ENCODE data around the gene ODC1. TPM values are rescaled to one million over a fixed set of nuclear protein-coding genes. Genes with fewer than 3 reads are reported as not detected.
"Not testable (repeated sequence)": the region's sequence is repeated elsewhere in the genome, so short reads cannot be mapped to it uniquely, and the experiment has no call there.

Gene ODC1
- total RNA-seq, 1 donor = 109 TPM

DNA sequence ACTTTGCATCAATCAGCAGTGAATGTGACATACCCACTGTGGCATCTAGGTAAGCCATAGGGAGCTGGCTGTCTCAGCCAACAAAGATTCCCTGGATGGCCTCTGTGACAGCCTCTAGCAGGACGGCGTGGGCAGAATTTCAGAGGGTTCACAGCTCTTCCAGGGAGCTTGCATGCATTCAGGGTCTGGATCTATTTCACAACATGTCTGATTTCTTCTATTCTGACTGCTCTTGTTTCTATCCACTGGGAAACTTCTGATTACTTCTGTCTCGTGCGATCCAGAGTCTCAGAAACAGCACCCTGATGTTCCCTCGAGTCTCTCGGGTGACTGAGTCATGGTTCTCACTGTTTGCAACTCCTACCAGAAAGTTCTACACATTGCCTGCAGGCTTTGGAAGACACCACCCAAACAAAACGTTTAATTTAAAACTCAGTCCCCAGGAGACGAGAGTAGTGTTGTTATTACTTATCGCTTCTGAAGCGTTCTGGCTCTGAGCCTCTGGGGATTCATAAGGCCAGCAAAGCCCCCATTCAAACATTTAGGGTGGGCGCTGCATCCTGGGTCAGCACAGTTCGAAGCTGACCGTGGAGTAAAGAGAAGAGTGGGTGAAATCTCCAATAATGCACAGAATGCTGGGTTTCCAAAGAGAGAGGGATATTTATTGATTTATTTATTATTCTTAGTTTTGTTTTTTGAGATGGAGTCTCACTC is 41.9 kb upstream of the ODC1 start:
- H3K79me2 ChIP-seq (ENCODE audit: insufficient read depth, low read length) = no peaks in the 10 kb centered on the region
- H3K27ac ChIP-seq (ENCODE audit: low read depth, low read length) = no peak overlapping the region
- no peaks in the 10 kb centered on the region for H4K20me1 ChIP-seq (ENCODE audit: insufficient read depth, low read length)
- peaks cover 18% of the 10 kb centered on the region for H3K4me1 ChIP-seq (ENCODE audit: insufficient read depth, low read length)
- TF ChIP-seq, protein P1, sequence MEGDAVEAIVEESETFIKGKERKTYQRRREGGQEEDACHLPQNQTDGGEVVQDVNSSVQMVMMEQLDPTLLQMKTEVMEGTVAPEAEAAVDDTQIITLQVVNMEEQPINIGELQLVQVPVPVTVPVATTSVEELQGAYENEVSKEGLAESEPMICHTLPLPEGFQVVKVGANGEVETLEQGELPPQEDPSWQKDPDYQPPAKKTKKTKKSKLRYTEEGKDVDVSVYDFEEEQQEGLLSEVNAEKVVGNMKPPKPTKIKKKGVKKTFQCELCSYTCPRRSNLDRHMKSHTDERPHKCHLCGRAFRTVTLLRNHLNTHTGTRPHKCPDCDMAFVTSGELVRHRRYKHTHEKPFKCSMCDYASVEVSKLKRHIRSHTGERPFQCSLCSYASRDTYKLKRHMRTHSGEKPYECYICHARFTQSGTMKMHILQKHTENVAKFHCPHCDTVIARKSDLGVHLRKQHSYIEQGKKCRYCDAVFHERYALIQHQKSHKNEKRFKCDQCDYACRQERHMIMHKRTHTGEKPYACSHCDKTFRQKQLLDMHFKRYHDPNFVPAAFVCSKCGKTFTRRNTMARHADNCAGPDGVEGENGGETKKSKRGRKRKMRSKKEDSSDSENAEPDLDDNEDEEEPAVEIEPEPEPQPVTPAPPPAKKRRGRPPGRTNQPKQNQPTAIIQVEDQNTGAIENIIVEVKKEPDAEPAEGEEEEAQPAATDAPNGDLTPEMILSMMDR (IDR thresholded peaks at IDR 0.05; ENCODE audit: extremely low read depth, low read depth, low read length) = no peak
- no peak for DNase-seq (ENCODE audit: insufficient read length, low spot score, missing footprints)
- H3K4me2 ChIP-seq (ENCODE audit: insufficient read depth, low read length) = no peak overlapping the region
- H3K36me3 ChIP-seq (ENCODE audit: insufficient read depth, low read length) = no peaks in the 10 kb centered on the region
- no peaks in the 10 kb centered on the region for H3K9me3 ChIP-seq (ENCODE audit: low read depth, low read length)
- peaks cover 19% of the 10 kb centered on the region for H3K27me3 ChIP-seq (ENCODE audit: insufficient read depth, low read length)
- H2AFZ ChIP-seq (ENCODE audit: low read length) = no peak overlapping the region
- H3K4me3 ChIP-seq (ENCODE audit: insufficient read depth, low read length) = no peak overlapping the region

DNA sequence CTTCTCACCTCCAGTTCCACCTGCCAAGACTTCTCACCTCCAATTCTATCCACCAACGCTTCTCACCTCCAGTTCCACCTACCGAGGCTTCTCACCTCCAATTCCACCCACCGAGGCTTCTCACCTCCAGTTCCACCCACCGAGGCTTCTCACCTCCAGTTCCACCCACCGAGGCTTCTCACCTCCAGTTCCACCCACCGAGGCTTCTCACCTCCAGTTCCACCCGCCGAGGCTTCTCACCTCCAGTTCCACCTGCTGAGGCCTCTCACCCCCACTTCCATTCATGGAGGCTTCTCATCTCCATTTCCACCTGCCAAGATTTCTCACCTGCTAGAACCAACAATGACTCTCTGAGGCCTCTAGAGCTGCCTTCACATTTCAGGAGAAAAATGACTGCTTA is 40.0 kb upstream of the ODC1 start:
- DNase-seq (ENCODE audit: insufficient read length, low spot score, missing footprints); H3K27ac ChIP-seq (ENCODE audit: low read depth, low read length); H3K79me2 ChIP-seq (ENCODE audit: insufficient read depth, low read length); H3K36me3 ChIP-seq (ENCODE audit: insufficient read depth, low read length); H3K4me1 ChIP-seq (ENCODE audit: insufficient read depth, low read length); H4K20me1 ChIP-seq (ENCODE audit: insufficient read depth, low read length); H3K4me2 ChIP-seq (ENCODE audit: insufficient read depth, low read length); H3K9me3 ChIP-seq (ENCODE audit: low read depth, low read length); H3K4me3 ChIP-seq (ENCODE audit: insufficient read depth, low read length); H2AFZ ChIP-seq (ENCODE audit: low read length): not testable (repeated sequence)
- peaks cover 35% of the 10 kb centered on the region for H3K27me3 ChIP-seq (ENCODE audit: insufficient read depth, low read length)

DNA sequence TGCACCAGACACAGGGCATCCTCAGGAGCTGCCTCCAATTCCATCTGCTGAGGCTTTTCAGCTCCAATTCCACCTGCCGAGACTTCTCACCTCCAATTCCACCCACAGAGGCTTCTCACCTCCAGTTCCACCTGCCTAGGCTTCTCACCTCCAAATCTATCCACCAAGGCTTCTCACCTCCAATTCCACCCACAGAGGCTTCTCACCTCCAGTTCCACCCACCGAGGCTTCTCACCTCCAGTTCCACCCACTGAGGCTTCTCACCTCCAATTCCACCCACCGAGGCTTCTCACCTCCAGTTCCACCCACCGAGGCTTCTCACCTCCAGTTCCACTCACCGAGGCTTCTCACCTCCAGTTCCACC is 39.6 kb upstream of the ODC1 start:
- H3K79me2 ChIP-seq (ENCODE audit: insufficient read depth, low read length) = not testable (repeated sequence)

DNA sequence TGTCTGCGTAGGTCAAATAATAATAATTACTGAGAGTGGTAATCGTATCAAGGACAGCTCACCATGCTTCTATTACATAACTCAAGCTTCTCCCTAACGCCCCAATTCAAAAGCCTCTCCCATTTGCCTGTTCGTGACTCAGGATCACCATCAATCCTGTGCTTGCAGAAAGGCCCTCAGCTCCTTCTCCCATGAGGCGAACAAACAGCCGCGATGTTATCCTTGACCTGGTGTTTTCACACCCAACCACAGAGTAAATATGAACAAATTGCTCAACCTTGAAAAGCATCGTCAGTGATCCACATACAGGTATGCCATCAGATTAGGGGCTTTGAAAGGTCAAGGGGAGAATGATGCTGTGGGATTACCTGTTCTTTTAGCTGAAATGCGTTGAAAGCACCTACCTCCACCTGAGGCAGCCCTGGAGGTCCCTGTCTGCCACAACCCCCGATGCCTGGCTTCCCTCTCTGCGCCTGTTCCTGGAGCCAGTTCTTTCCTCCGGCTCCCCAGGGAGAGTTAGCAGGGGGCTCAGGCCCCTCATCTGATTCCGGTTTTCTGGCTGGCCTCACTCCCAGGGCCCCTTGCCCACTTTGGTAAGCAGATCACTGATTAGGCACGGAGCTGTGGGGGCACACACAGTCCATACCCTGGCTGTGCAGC is 39.1 kb upstream of the ODC1 start:
- peaks cover 44% of the 10 kb centered on the region for H3K27me3 ChIP-seq (ENCODE audit: insufficient read depth, low read length)
- H4K20me1 ChIP-seq (ENCODE audit: insufficient read depth, low read length) = no peaks in the 10 kb centered on the region
- no peaks in the 10 kb centered on the region for H3K36me3 ChIP-seq (ENCODE audit: insufficient read depth, low read length)
- H3K27ac ChIP-seq (ENCODE audit: low read depth, low read length) = no peak overlapping the region
- H3K4me2 ChIP-seq (ENCODE audit: insufficient read depth, low read length) = no peak overlapping the region
- no peak overlapping the region for H2AFZ ChIP-seq (ENCODE audit: low read length)
- H3K4me1 ChIP-seq (ENCODE audit: insufficient read depth, low read length) = peaks cover 4% of the 10 kb centered on the region
- H3K4me3 ChIP-seq (ENCODE audit: insufficient read depth, low read length) = no peak overlapping the region
- DNase-seq (ENCODE audit: insufficient read length, low spot score, missing footprints) = no peak
- TF ChIP-seq, protein P1 (IDR thresholded peaks at IDR 0.05; ENCODE audit: extremely low read depth, low read depth, low read length) = no peak
- no peaks in the 10 kb centered on the region for H3K79me2 ChIP-seq (ENCODE audit: insufficient read depth, low read length)
- H3K9me3 ChIP-seq (ENCODE audit: low read depth, low read length) = no peaks in the 10 kb centered on the region

More for the DNA sequence above, 39.6 kb upstream of the ODC1 start:
- H3K4me3 ChIP-seq (ENCODE audit: insufficient read depth, low read length); H4K20me1 ChIP-seq (ENCODE audit: insufficient read depth, low read length); DNase-seq (ENCODE audit: insufficient read length, low spot score, missing footprints); H3K9me3 ChIP-seq (ENCODE audit: low read depth, low read length); H3K4me1 ChIP-seq (ENCODE audit: insufficient read depth, low read length); H2AFZ ChIP-seq (ENCODE audit: low read length); H3K27ac ChIP-seq (ENCODE audit: low read depth, low read length); H3K36me3 ChIP-seq (ENCODE audit: insufficient read depth, low read length); H3K4me2 ChIP-seq (ENCODE audit: insufficient read depth, low read length): not testable (repeated sequence)
- peaks cover 39% of the 10 kb centered on the region for H3K27me3 ChIP-seq (ENCODE audit: insufficient read depth, low read length)

DNA sequence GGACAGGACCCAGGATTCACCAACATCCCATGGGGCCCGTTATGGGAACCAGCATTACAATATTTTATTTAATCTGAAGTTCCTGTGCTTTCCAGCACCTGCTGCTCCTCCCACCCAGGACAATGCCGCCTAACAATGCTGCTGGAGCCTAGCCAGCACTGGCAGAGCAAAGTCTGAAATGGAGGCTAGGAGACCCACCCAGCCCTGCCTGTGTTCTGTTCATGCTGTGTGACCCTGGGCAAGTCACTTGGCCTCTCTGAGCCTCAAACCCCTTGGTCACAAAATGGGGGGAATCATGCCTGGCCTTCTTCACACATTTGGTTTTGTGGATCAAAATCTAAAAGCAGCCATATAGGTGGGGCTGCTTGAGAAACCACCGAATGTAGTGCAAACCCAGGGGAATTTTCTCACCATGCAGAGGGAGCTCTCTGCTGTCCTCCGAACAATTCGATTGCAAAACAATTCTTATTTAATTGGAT is 38.5 kb upstream of the ODC1 start:
- H2AFZ ChIP-seq (ENCODE audit: low read length) = no peak overlapping the region
- H3K4me3 ChIP-seq (ENCODE audit: insufficient read depth, low read length) = no peak overlapping the region
- H3K4me1 ChIP-seq (ENCODE audit: insufficient read depth, low read length) = peaks cover 4% of the 10 kb centered on the region
- no peak overlapping the region for H3K4me2 ChIP-seq (ENCODE audit: insufficient read depth, low read length)
- no peak overlapping the region for H3K27ac ChIP-seq (ENCODE audit: low read depth, low read length)
- H3K27me3 ChIP-seq (ENCODE audit: insufficient read depth, low read length) = peaks cover 50% of the 10 kb centered on the region
- H4K20me1 ChIP-seq (ENCODE audit: insufficient read depth, low read length) = no peaks in the 10 kb centered on the region
- no peak for DNase-seq (ENCODE audit: insufficient read length, low spot score, missing footprints)
- TF ChIP-seq, protein P1 (IDR thresholded peaks at IDR 0.05; ENCODE audit: extremely low read depth, low read depth, low read length) = no peak
- H3K36me3 ChIP-seq (ENCODE audit: insufficient read depth, low read length) = no peaks in the 10 kb centered on the region
- H3K79me2 ChIP-seq (ENCODE audit: insufficient read depth, low read length) = no peaks in the 10 kb centered on the region
- H3K9me3 ChIP-seq (ENCODE audit: low read depth, low read length) = no peaks in the 10 kb centered on the region

All from osteoblast (primary cell).